IMR-90 (cell line): ENCODE data around the gene CBX5. TPM values are rescaled to one million over a fixed set of nuclear protein-coding genes. Genes with fewer than 3 reads are reported as not detected.

Experiments
- ATAC-seq: fragments of 200-7000 bp; cut with Tn5 transposase; 2 replicates; pipeline ENCODE4 v1.9.1; 2020; ENCODE audit warnings: low read depth, mild to moderate bottlenecking, moderate library complexity
- BruUV-seq: library from RNA; stranded (reverse); fragments of 400-500 nt; replicated peaks from 2 replicates; lab custom pipeline; 2021; lab: Mats Ljungman, UMichigan
- CTCF ChIA-PET: fragments of 300-600 bp; formaldehyde crosslinking; extraction: SDS; loops from one replicate; lab custom pipeline; 2021; ENCODE audit warnings: antibody characterized with exemption; lab: Yijun Ruan, JAX
- POLR2A ChIA-PET: fragments of 300-600 bp; sonication (Branson Sonifier 250); formaldehyde crosslinking; loops from one replicate; lab custom pipeline; 2022; ENCODE audit warnings: antibody characterized with exemption; ENCODE audit not compliant: unreplicated experiment; lab: Charles Lee
- DNase-seq: peaks from one replicate; pipeline ENCODE4 v3.0.0; 2013
- H2AFZ ChIP-seq: replicated peaks from 2 replicates; pipeline ENCODE3; 2013; ENCODE audit warnings: low read length, mild to moderate bottlenecking; ENCODE audit not compliant: poor library complexity
- H2AK5ac ChIP-seq: 2 replicates; pipeline ENCODE4 v1.6.1; 2013; ENCODE audit warnings: low read depth, low read length, inconsistent platforms
- H2AK9ac ChIP-seq: replicated peaks from 2 replicates; pipeline ENCODE3; 2013; ENCODE audit warnings: mild to moderate bottlenecking, low read depth, low read length, moderate library complexity; ENCODE audit not compliant: poor library complexity
- H2BK120ac ChIP-seq: 2 replicates; pipeline ENCODE4 v1.6.1; 2013; ENCODE audit warnings: low read depth, low read length, inconsistent platforms
- H2BK15ac ChIP-seq: 3 replicates; pipeline ENCODE4 v1.6.1; 2013; ENCODE audit warnings: low read depth, low read length, inconsistent platforms
- H2BK20ac ChIP-seq: 2 replicates; pipeline ENCODE4 v1.6.1; 2013; ENCODE audit warnings: low read depth, mild to moderate bottlenecking, inconsistent platforms, low read length, moderate library complexity
- H2BK5ac ChIP-seq: 2 replicates; pipeline ENCODE4 v1.6.1; 2013; ENCODE audit warnings: mild to moderate bottlenecking, low read depth, low read length, inconsistent platforms; ENCODE audit not compliant: poor library complexity, severe bottlenecking
- H3K14ac ChIP-seq: replicated peaks from 2 replicates; pipeline ENCODE4 v1.6.1; 2013; ENCODE audit warnings: low read depth, low read length, inconsistent platforms
- H3K18ac ChIP-seq: 2 replicates; pipeline ENCODE4 v1.6.1; 2013; ENCODE audit warnings: low read depth, low read length, control low read depth
- H3K23ac ChIP-seq: 2 replicates; pipeline ENCODE4 v1.6.1; 2013; ENCODE audit warnings: low read depth, low read length, inconsistent platforms
- H3K27ac ChIP-seq: 2 replicates; pipeline ENCODE4 v1.5.1; 2013; ENCODE audit warnings: mild to moderate bottlenecking, control low read depth, low read length; ENCODE audit not compliant: insufficient read depth
- H3K27me3 ChIP-seq: 2 replicates; pipeline ENCODE4 v1.6.1; 2013; ENCODE audit warnings: low read length; ENCODE audit not compliant: control insufficient read depth, insufficient read depth
- H3K36me3 ChIP-seq: 2 replicates; pipeline ENCODE4 v1.6.1; 2013; ENCODE audit warnings: low read length, mixed read lengths; ENCODE audit not compliant: control insufficient read depth, insufficient read depth
- H3K4ac ChIP-seq: 2 replicates; pipeline ENCODE4 v1.6.1; 2013; ENCODE audit warnings: low read depth, low read length, inconsistent platforms
- H3K4me1 ChIP-seq: 2 replicates; pipeline ENCODE4 v1.6.1; 2013; ENCODE audit warnings: low read length, mixed read lengths; ENCODE audit not compliant: control insufficient read depth, insufficient read depth
- H3K4me2 ChIP-seq: 2 replicates; pipeline ENCODE4 v1.6.1; 2013; ENCODE audit warnings: low read depth, mild to moderate bottlenecking, control low read depth, low read length, moderate library complexity
- H3K4me3 ChIP-seq: 2 replicates; pipeline ENCODE4 v1.5.1; 2013; ENCODE audit warnings: low read depth, mild to moderate bottlenecking, control low read depth, low read length, moderate library complexity; ENCODE audit not compliant: insufficient read depth
- H3K56ac ChIP-seq: 2 replicates; pipeline ENCODE4 v1.6.1; 2013; ENCODE audit warnings: low read length, inconsistent platforms; ENCODE audit not compliant: insufficient read depth; ENCODE audit errors: extremely low read depth
- H3K79me1 ChIP-seq, 2 experiments: 2 replicates each; pipeline ENCODE4 v1.6.1; 2013; ENCODE audit warnings: low read length in 2 of 2, inconsistent platforms in 1 of 2, low read depth in 1 of 2
- H3K9ac ChIP-seq: 2 replicates; pipeline ENCODE4 v1.6.1; 2013; ENCODE audit warnings: low read depth, low read length, control low read depth
- H3K9me1 ChIP-seq: 2 replicates; pipeline ENCODE4 v1.6.1; 2013; ENCODE audit warnings: low read length, inconsistent platforms; ENCODE audit not compliant: insufficient read depth
- H3K9me3 ChIP-seq: 2 replicates; pipeline ENCODE4 v1.6.1; 2013; ENCODE audit warnings: low read length; ENCODE audit not compliant: control insufficient read depth, insufficient read depth
- H4K20me1 ChIP-seq: 2 replicates; pipeline ENCODE4 v1.6.1; 2013; ENCODE audit warnings: low read length, inconsistent platforms; ENCODE audit not compliant: insufficient read depth
- H4K5ac ChIP-seq: 2 replicates; pipeline ENCODE4 v1.6.1; 2013; ENCODE audit warnings: mild to moderate bottlenecking, low read depth, low read length, control low read depth
- H4K8ac ChIP-seq, 2 experiments: 2 replicates each; pipeline ENCODE4 v1.6.1; 2013; ENCODE audit warnings: low read depth in 2 of 2, low read length in 2 of 2, control low read depth in 1 of 2, inconsistent platforms in 1 of 2
- H4K91ac ChIP-seq: 2 replicates; pipeline ENCODE4 v1.6.1; 2013; ENCODE audit warnings: low read depth, low read length, inconsistent platforms; ENCODE audit not compliant: insufficient read depth
- NFE2L2 ChIP-seq: fragments of 150-350 bp; IDR thresholded peaks from 2 replicates; pipeline ENCODE4 v1.6.1; 2016; ENCODE audit warnings: low read depth, mild to moderate bottlenecking, low read length
- WGBS, 2 experiments: methylation state at CpG; one replicate each; pipeline versions ENCODE4 v1.1.5 to v1.1.7; 2013; ENCODE audit warnings: missing lambda C conversion rate in 2 of 2; ENCODE audit not compliant: insufficient read length in 1 of 2; ENCODE audit errors: extremely low coverage in 2 of 2; 5-methylcytosine and 5-hydroxymethylcytosine counted together
- dilution Hi-C: fragments of 300-500 bp; cut with HindIII; formaldehyde crosslinking; loops from one replicate; pipeline ENCODE4 v1.14.3; 2018; ENCODE audit warnings: low sequenced_read_pairs; ENCODE audit not compliant: unreplicated experiment
- in situ Hi-C: fragments of 300-500 bp; cut with MboI; formaldehyde crosslinking; loops from 3 replicates; pipeline ENCODE4 v1.14.3; 2019; ENCODE audit warnings: low sequenced_read_pairs, inconsistent platforms, mixed read lengths
- intact Hi-C: fragments of 100-400 bp; cut with micrococcal nuclease; formaldehyde crosslinking; loops from 2 replicates; pipeline ENCODE4 v1.10.0; 2022
- polyA plus RNA-seq, 3 experiments: library from polyadenylated mRNA; depleted of rRNA; stranded (reverse); fragments of >200 nt; gene quantifications; 2 replicates each; pipeline ENCODE4 v1.2.3, GENCODE V29; 2012; ENCODE audit warnings: low replicate concordance in 1 of 3
- total RNA-seq: library from RNA; depleted of rRNA; stranded (reverse); fragments of >200 nt; gene quantifications from 2 replicates; pipeline ENCODE4 v1.2.3, GENCODE V29; 2012
- TF ChIP-seq, protein P1 (sequence below): conservative IDR thresholded peaks from 2 replicates; pipeline ENCODE4 v1.5.1; 2012; ENCODE audit warnings: mild to moderate bottlenecking, low read depth, low read length, improper control_type of control experiment

CBX5 gene
- total and polyA plus RNA-seq, 2 of the 4 experiments (the other 2 are of a cell fraction) = 18.0 to 40.9 TPM

DNA sequence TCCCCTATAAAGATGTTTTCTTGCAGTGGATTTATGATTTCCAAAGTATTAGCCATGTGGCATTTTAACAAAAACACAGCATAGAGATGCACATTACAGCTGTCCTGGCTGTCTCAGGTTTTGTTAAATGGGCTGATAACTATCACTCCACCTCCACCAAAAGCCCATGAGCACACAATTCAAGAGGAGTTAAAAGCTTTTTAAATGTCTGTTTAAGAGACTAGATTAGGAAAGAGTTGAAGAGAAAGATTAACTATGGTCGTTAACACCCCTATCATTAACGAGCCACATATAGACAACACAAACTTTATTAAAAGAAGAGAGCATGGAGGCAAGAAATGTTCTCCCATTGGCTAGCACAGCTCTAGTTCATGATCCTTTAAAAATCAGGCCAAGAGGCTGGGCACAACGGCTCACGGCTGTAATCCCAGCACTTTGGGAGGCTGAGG lies 14.5 kb downstream of the CBX5 start:
- Histone ChIP-seq H2AFZ (no peak overlapping the region), H3K9me1 (no peaks in the 10 kb centered on the region; the same call in 1 of the 2 replicates), H2BK120ac (no peak overlapping the region), H3K14ac (no peak overlapping the region), H2BK5ac (no peak overlapping the region), H2BK20ac (no peak overlapping the region), H4K20me1 (no peaks in the 10 kb centered on the region), H2BK15ac (no peak overlapping the region), H3K4ac (no peak overlapping the region), H2AK5ac (no peak overlapping the region), H3K18ac (no peak overlapping the region), H3K23ac (no peak overlapping the region), H3K27me3 (no peaks in the 10 kb centered on the region), H4K91ac (no peak overlapping the region), H3K4me2 (no peak overlapping the region), H4K8ac (no peak overlapping the region), H3K79me1 (peaks cover 32 to 69% of the 10 kb centered on the region in 2 experiments), H3K56ac (no peak overlapping the region), H3K9ac (no peak overlapping the region), H3K27ac (no peak overlapping the region), H3K36me3 (0 out of 2 replicates have a peak, but pooled peaks cover 2% of the 10 kb centered on the region), H3K4me3 (no peak overlapping the region), H4K5ac (no peak overlapping the region), H3K4me1 (peaks cover 8% of the 10 kb centered on the region), H3K9me3 (no peaks in the 10 kb centered on the region), H2AK9ac (no peak overlapping the region)
- POLR2A ChIA-PET = no interaction called here
- DNase-seq (no peak), ATAC-seq (no peak)
- dilution Hi-C loops (no loop called here), in situ Hi-C loops (no loop called here), intact Hi-C loops (no loop called here)
- TF ChIP-seq, protein P1, sequence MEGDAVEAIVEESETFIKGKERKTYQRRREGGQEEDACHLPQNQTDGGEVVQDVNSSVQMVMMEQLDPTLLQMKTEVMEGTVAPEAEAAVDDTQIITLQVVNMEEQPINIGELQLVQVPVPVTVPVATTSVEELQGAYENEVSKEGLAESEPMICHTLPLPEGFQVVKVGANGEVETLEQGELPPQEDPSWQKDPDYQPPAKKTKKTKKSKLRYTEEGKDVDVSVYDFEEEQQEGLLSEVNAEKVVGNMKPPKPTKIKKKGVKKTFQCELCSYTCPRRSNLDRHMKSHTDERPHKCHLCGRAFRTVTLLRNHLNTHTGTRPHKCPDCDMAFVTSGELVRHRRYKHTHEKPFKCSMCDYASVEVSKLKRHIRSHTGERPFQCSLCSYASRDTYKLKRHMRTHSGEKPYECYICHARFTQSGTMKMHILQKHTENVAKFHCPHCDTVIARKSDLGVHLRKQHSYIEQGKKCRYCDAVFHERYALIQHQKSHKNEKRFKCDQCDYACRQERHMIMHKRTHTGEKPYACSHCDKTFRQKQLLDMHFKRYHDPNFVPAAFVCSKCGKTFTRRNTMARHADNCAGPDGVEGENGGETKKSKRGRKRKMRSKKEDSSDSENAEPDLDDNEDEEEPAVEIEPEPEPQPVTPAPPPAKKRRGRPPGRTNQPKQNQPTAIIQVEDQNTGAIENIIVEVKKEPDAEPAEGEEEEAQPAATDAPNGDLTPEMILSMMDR = no peak
- no peak for TF ChIP-seq NFE2L2
- no TSS peak for BruUV-seq
- no CpG with 5 or more reads among the region's 4 CpGs for WGBS, 2 experiments
- CTCF ChIA-PET = interaction anchor here (1.0 to 1.2 kb wide), 2 partner anchors 14 to 60 kb away, joined by 3 to 6 read pairs; partner anchors contain the start of gene COPZ1
